ENCODE data around the gene UBA52.
"Not testable (repeated sequence)": the region's sequence is repeated elsewhere in the genome, so short reads cannot be mapped to it uniquely, and the experiment has no call there.

The UBA52 gene

GRCh38 chr19:18557411-18558201 is 14.1 kb upstream of the UBA52 start, which contains the start of gene KXD1:
Gene KXD1 (plus strand): TSS chr19:18557870. CDS start chr19:18562057, 4,187 bp downstream.
- peak; percentile 90 to 96 for DNase-seq (ENCODE audit: low read depth in 2 of 2)

- no peak for DNase-seq (ENCODE audit: low read depth in 2 of 2)
Observed at GRCh38 chr19:18558202-18558555, 13.5 kb upstream of the UBA52 start.

- DNase-seq (ENCODE audit: low read depth in 2 of 2) = no peak
Observed at GRCh38 chr19:18558604-18559003, 13.1 kb upstream of the UBA52 start.

- DNase-seq (ENCODE audit: low read depth in 2 of 2) = no peak
Observed at GRCh38 chr19:18559685-18560084, 12.0 kb upstream of the UBA52 start.

GRCh38 chr19:18562086-18562485 is 9.6 kb upstream of the UBA52 start:
- no peak for DNase-seq (ENCODE audit: low read depth in 2 of 2)

- DNase-seq (ENCODE audit: low read depth in 2 of 2) = no peak
Observed at GRCh38 chr19:18566953-18567352, 4.7 kb upstream of the UBA52 start.

- DNase-seq (ENCODE audit: low read depth in 2 of 2) = no peak
Observed at GRCh38 chr19:18568367-18568766, 3.3 kb upstream of the UBA52 start.

GRCh38 chr19:18574691-18575291 is 3.1 kb downstream of the UBA52 start:
- no peak for DNase-seq (ENCODE audit: low read depth in 2 of 2)

- no peak for DNase-seq (ENCODE audit: low read depth in 2 of 2)
Observed at GRCh38 chr19:18576383-18576782, 4.7 kb downstream of the UBA52 start.

GRCh38 chr19:18577365-18577914 is 5.8 kb downstream of the UBA52 start:
- DNase-seq (ENCODE audit: low read depth in 2 of 2) = no peak

- DNase-seq (ENCODE audit: low read depth in 2 of 2) = no peak
Observed at GRCh38 chr19:18580311-18580710, 8.7 kb downstream of the UBA52 start.

GRCh38 chr19:18586306-18586705 is 14.6 kb downstream of the UBA52 start:
- no peak for DNase-seq (ENCODE audit: low read depth in 2 of 2)

GRCh38 chr19:18587561-18587960 is 15.9 kb downstream of the UBA52 start:
- no peak for DNase-seq (ENCODE audit: low read depth in 2 of 2)

- DNase-seq (ENCODE audit: low read depth in 2 of 2) = no peak
Observed at GRCh38 chr19:18587962-18588610, 16.4 kb downstream of the UBA52 start.

- DNase-seq (ENCODE audit: low read depth in 2 of 2) = peak; percentile 65 to 81
Observed at GRCh38 chr19:18588611-18589379, 17.1 kb downstream of the UBA52 start, which contains the start of gene REX1BD. Gene REX1BD (plus strand): TSS chr19:18588798. CDS start chr19:18588802, 4 bp downstream.

- peak; percentile 30 to 34 for DNase-seq (ENCODE audit: low read depth in 2 of 2)
Observed at GRCh38 chr19:18589380-18590272, 18.0 kb downstream of the UBA52 start.

GRCh38 chr19:18590273-18591272 is 18.9 kb downstream of the UBA52 start:
- no peak for DNase-seq (ENCODE audit: low read depth in 2 of 2)

- no peak for DNase-seq (ENCODE audit: low read depth in 2 of 2)
Observed at GRCh38 chr19:18591735-18592385, 20.2 kb downstream of the UBA52 start.

GRCh38 chr19:18592732-18593131 is 21.1 kb downstream of the UBA52 start:
- DNase-seq (ENCODE audit: low read depth in 2 of 2) = not testable (repeated sequence)
